Measurements from ENCODE around the gene CORO2B.

CORO2B gene

GRCh38 chr15:68666812-68667450 is 88.1 kb downstream of the CORO2B start:
- no peak for DNase-seq (ENCODE audit: extremely low spot score)
- POLR2A ChIA-PET, result no interaction called here
- TF ChIP-seq, protein P1, sequence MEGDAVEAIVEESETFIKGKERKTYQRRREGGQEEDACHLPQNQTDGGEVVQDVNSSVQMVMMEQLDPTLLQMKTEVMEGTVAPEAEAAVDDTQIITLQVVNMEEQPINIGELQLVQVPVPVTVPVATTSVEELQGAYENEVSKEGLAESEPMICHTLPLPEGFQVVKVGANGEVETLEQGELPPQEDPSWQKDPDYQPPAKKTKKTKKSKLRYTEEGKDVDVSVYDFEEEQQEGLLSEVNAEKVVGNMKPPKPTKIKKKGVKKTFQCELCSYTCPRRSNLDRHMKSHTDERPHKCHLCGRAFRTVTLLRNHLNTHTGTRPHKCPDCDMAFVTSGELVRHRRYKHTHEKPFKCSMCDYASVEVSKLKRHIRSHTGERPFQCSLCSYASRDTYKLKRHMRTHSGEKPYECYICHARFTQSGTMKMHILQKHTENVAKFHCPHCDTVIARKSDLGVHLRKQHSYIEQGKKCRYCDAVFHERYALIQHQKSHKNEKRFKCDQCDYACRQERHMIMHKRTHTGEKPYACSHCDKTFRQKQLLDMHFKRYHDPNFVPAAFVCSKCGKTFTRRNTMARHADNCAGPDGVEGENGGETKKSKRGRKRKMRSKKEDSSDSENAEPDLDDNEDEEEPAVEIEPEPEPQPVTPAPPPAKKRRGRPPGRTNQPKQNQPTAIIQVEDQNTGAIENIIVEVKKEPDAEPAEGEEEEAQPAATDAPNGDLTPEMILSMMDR (IDR thresholded peaks at IDR 0.05; ENCODE audit: control extremely low read depth, extremely low read depth, low read depth, missing control alignments), result no peak
- CTCF ChIA-PET, result interaction anchor here (1.0 to 3.4 kb wide), 2 partner anchors 8 to 117 kb away, joined by 5 to 22 read pairs; no protein-coding TSS in a partner anchor

GRCh38 chr15:68667800-68668625 is 89.2 kb downstream of the CORO2B start:
- TF ChIP-seq, protein P1 (IDR thresholded peaks at IDR 0.05; ENCODE audit: control extremely low read depth, extremely low read depth, low read depth, missing control alignments), result no peak
- ChIA-PET CTCF (interaction anchor here (1.0 to 3.4 kb wide), 2 partner anchors 7 to 118 kb away, joined by 5 to 22 read pairs; no protein-coding TSS in a partner anchor), POLR2A (no interaction called here)
- no peak for DNase-seq (ENCODE audit: extremely low spot score)

GRCh38 chr15:68668926-68669600 is 90.3 kb downstream of the CORO2B start:
- DNase-seq (ENCODE audit: extremely low spot score), result no peak
- ChIA-PET POLR2A (no interaction called here), CTCF (interaction anchor here (1.5 to 1.6 kb wide), 2 partner anchors 110 to 115 kb away, joined by 3 to 6 read pairs; no protein-coding TSS in a partner anchor)
- TF ChIP-seq, protein P1 (IDR thresholded peaks at IDR 0.05; ENCODE audit: control extremely low read depth, extremely low read depth, low read depth, missing control alignments), result no peak

DNA sequence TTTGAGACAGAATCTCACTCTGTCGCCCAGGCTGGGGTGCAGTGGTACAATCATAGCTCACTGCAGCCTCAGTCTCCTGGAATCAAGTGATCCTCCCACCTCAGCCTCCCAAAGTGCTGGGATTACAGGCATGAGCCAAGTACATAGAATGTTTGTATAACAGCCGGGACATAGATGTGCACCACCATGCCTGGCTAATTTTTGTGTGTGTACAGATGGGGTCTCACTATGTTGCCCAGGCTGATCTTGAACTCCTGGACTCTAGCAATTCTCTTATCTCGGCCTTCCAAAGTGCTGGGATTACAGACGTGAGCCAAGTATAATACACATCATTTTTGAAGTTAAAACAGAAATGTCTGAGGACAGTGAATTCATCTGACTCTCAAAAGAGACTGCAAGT is 93.5 kb downstream of the CORO2B start:
- no peak for DNase-seq (ENCODE audit: extremely low spot score)
- CTCF ChIA-PET, result interaction anchor here (1.2 to 5.1 kb wide), 7 partner anchors 9 to 123 kb away, joined by 3 to 57 read pairs (median 8); no protein-coding TSS in a partner anchor
- TF ChIP-seq, protein P1 (IDR thresholded peaks at IDR 0.05; ENCODE audit: control extremely low read depth, extremely low read depth, low read depth, missing control alignments), result no peak
- POLR2A ChIA-PET, result no interaction called here

- DNase-seq (ENCODE audit: extremely low spot score), result no peak
- POLR2A ChIA-PET, result no interaction called here
These were observed 94.0 kb downstream of the CORO2B start for GRCh38 chr15:68672781-68673205.

More at GRCh38 chr15:68672781-68673205, 94.0 kb downstream of the CORO2B start:
- CTCF ChIA-PET, result interaction anchor here (1.5 to 5.1 kb wide), 13 partner anchors 6 to 419 kb away, joined by 3 to 57 read pairs (median 22); no protein-coding TSS in a partner anchor
- TF ChIP-seq, protein P1 (IDR thresholded peaks at IDR 0.05; ENCODE audit: control extremely low read depth, extremely low read depth, low read depth, missing control alignments), result no peak

Data from GM10248 (cell line).